Body of pancreas (tissue), 4 donors: Measurements from ENCODE around the gene CDCA4. TPM values are rescaled to one million over a fixed set of nuclear protein-coding genes. Genes with fewer than 3 reads are reported as not detected.
A peak's percentile ranks its signal among the peaks of the same experiment; 100 is the strongest.

Source experiments
- ATAC-seq: fragments of 150-250 bp; one replicate; pipeline ENCODE4 v1.9.1; 2016
- DNase-seq, 4 donors: peaks; one replicate each; pipeline ENCODE4 v3.0.0-alpha.2; 2019
- H3K27ac ChIP-seq, 4 donors: fragments of 200-600 bp; sonication (generic); 1 replicate in 3 of 4; 2 replicates in 1 of 4; pipeline versions ENCODE4 v1.5.1 to v1.6.1; 2016 to 2019; ENCODE audit warnings: mild to moderate bottlenecking in 1 of 4, mixed read lengths in 1 of 4, moderate library complexity in 1 of 4
- H3K27me3 ChIP-seq, 2 donors: fragments of 200-600 bp; sonication (generic); one replicate each; pipeline ENCODE4 v1.6.0; 2016; ENCODE audit warnings: mild to moderate bottlenecking in 1 of 2
- H3K36me3 ChIP-seq, 2 donors: fragments of 200-600 bp; sonication (generic); replicated peaks in 1 of 2; 2 replicates each; pipeline ENCODE4 v1.5.1; 2016; ENCODE audit warnings: low read depth in 2 of 2; ENCODE audit not compliant: insufficient read depth in 1 of 2
- H3K4me1 ChIP-seq: fragments of 200-600 bp; sonication (generic); one replicate; pipeline ENCODE4 v1.6.0; 2016
- H3K4me3 ChIP-seq, 2 donors: fragments of 200-600 bp; sonication (generic); 1 replicate in 1 of 2; 2 replicates in 1 of 2; pipeline ENCODE4 v1.5.1; 2016 to 2019
- H3K9me3 ChIP-seq, 3 donors: fragments of 200-600 bp; sonication (generic); 1 replicate in 2 of 3; 2 replicates in 1 of 3; pipeline ENCODE4 v1.5.1; 2016
- POLR2A ChIP-seq, 3 donors: fragments of 450-650 bp; IDR thresholded peaks; one replicate each; pipeline ENCODE4 v1.6.1; 2016; ENCODE audit warnings: antibody characterized with exemption in 3 of 3, mild to moderate bottlenecking in 2 of 3
- WGBS, 2 donors: methylation state at CpG; one replicate each; pipeline ENCODE4 v1.1.5; 2017; 5-methylcytosine and 5-hydroxymethylcytosine counted together
- intact Hi-C: fragments of 100-400 bp; cut with DNase I; formaldehyde crosslinking; loops from one replicate; pipeline ENCODE4 v1.15.1; 2023
- total RNA-seq, 2 donors: library from RNA; depleted of rRNA; stranded (reverse); fragments of >200 nt; gene quantifications; one replicate each; pipeline ENCODE4 v1.1.0, GENCODE V29; 2016
- TF ChIP-seq, protein P1 (sequence below), 7 experiments: fragments of 450-650 bp in 4 of 7; fragments of 200-600 bp in 3 of 7; sonication (generic) in 3 of 7; IDR thresholded peaks; one replicate each; pipeline ENCODE4 v1.5.1; 2016 to 2019; ENCODE audit warnings: antibody characterized with exemption in 7 of 7

CDCA4 gene
- total RNA-seq = 1 to 10 TPM; 2.6 to 4.7 TPM

DNA sequence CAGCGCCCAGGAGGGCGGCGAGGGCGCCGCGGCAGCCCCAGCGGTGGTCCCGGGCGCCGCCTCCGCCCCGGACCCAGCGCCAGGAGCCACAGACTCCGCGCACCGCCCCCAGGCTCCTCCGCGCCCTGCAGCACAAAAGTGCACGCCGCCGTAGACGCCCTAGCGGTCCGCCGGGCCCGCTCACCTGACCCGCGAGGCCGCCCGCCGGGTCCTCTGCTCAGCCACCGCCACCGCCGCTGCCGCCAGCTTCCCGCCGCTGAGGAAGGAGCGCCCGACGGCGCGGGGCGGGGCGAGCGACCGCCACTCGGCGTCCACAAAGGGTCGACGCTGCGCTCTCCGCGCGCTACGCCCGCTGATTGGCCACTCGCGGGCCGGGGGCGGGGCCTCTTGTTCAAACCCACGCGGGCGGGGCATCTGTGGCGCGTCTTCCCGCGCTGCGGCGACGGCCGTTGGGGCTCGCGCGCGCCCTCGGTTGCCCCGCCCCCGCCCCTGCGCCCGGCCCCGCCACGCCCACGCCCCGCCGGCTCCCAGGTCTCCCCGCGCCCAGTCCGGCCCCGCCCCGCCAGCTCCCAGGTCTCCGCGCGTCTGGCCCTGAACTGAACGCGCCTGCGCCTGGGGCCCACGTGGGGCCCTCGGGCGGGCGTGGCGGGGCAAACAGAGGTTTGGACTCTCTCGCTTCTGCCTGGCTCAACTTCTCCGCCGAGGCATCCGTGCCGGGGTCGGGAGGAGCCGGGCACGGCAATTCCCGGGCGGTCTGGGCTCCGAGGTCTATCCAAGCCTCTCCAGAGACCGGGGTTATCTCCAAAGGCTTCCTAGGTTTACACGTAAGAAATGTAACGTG is at the start of gene CDCA4:
CDCA4 (minus strand) TSS at position 269 of the 841 bp plus-strand sequence. CDS start 9,154 bp downstream, outside the sequence.
- intact Hi-C loops = no loop called here
- no peaks in the 10 kb centered on the region for H3K36me3 ChIP-seq
- 1 to 2% methylated on average over 7 to 81 of the region's 115 CpGs for WGBS, 2 donors
- no peaks in the 10 kb centered on the region for H3K27me3 ChIP-seq
- peak; percentile 96 for ATAC-seq
- H3K27ac ChIP-seq = peak within 1 kb of the TSS; percentile 40 to 84 (median 68)
- no peaks in the 10 kb centered on the region for H3K9me3 ChIP-seq
- H3K4me1 ChIP-seq = peaks cover 32% of the 10 kb centered on the region
- H3K4me3 ChIP-seq = peak within 1 kb of the TSS; percentile 32 to 58
- TF ChIP-seq, protein P1, sequence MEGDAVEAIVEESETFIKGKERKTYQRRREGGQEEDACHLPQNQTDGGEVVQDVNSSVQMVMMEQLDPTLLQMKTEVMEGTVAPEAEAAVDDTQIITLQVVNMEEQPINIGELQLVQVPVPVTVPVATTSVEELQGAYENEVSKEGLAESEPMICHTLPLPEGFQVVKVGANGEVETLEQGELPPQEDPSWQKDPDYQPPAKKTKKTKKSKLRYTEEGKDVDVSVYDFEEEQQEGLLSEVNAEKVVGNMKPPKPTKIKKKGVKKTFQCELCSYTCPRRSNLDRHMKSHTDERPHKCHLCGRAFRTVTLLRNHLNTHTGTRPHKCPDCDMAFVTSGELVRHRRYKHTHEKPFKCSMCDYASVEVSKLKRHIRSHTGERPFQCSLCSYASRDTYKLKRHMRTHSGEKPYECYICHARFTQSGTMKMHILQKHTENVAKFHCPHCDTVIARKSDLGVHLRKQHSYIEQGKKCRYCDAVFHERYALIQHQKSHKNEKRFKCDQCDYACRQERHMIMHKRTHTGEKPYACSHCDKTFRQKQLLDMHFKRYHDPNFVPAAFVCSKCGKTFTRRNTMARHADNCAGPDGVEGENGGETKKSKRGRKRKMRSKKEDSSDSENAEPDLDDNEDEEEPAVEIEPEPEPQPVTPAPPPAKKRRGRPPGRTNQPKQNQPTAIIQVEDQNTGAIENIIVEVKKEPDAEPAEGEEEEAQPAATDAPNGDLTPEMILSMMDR (IDR thresholded peaks at IDR 0.05) = peak in 2 of 7 experiments; percentile 10 to 27
- peak; percentile 41 to 81 (median 79) for TF ChIP-seq POLR2A (IDR thresholded peaks at IDR 0.05)
- peak; percentile 97 to 99 (median 98) for DNase-seq

DNA sequence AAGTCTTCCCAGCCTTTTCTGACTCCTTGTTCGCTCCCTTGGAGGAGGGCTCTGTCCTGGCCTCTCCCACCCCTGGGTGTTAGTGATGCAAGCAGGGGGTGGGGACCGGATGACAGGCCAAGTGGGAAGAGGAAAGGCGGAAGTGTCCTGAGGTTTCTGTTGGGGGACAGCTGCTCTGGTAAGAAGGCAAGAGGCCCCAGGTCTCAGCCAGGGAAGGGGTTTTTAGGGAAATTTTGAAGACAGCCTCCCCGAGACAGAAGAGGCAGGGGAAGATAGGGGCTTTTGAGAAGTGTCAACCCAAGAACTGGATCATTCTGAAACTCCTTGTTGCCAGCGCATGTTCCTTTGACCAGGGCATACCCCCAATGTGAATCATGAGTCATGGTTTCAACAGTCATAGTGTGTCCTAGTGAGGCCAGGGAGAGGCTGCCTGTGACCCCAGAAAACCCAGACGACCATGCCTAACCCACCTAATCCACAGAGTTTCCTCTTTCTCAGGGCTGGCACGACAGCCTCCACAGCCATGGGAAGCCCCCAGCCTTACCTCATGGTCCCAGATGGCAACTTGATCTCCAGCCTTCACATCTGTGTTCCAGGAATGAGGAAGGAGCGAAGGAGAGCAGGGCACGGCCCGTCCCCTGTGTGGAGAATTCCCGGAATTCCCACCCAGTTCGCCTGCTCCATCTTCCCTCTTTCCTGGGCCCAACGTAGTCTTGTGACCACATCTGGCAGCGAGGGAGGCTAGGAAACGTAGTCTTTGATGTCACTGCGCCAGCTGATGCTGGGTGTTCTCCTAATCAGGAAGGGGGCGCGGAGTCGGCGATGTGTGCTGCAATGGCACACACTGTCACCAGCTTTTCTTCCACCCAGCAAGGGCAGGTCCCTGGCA is 49.2 kb upstream of the CDCA4 start:
- DNase-seq = peak in 1 of 4 donors; percentile 58
- intact Hi-C loops = no loop called here
- no peak for ATAC-seq

DNA sequence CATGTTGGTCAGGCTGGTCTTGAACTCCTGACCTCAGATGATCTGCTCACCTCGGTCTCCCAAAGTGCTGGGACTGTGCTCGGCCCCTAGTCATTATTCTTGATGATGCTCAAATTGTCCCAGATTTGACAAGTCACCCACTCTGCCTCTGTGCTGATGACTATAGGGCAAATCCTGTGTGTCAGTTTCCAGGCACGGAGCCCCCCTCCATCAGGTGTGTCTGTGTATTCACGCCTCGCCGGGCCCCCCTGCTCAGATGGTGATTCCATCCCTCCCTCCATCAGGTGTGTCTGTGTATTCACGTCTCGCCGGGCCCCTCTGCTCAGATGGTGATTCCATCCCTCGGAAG is 48.6 kb upstream of the CDCA4 start:
- ATAC-seq (no peak), DNase-seq (no peak)
- Histone ChIP-seq H3K4me1 (no peaks in the 10 kb centered on the region), H3K9me3 (no peaks in the 10 kb centered on the region), H3K36me3 (no peaks in the 10 kb centered on the region), H3K4me3 (no peak overlapping the region), H3K27me3 (no peaks in the 10 kb centered on the region), H3K27ac (peak overlapping the region in 1 of 4 donors; percentile 40)
- intact Hi-C loops = no loop called here
- TF ChIP-seq, protein P1 (IDR thresholded peaks at IDR 0.05) = no peak
- no peak for TF ChIP-seq POLR2A (IDR thresholded peaks at IDR 0.05)
- 68 to 78% methylated on average over 6 to 10 of the region's 10 CpGs for WGBS, 2 donors

More for the DNA sequence above, 49.2 kb upstream of the CDCA4 start:
- no peak overlapping the region for H3K4me3 ChIP-seq
- no peaks in the 10 kb centered on the region for H3K36me3 ChIP-seq
- H3K27ac ChIP-seq = peak overlapping the region in 2 of 4 donors; percentile 24 to 40
- H3K4me1 ChIP-seq = no peaks in the 10 kb centered on the region
- WGBS, 2 donors = 55 to 69% methylated on average over 19 to 20 of the region's 20 CpGs
- no peaks in the 10 kb centered on the region for H3K27me3 ChIP-seq
- TF ChIP-seq, protein P1 (IDR thresholded peaks at IDR 0.05) = no peak
- no peak for TF ChIP-seq POLR2A (IDR thresholded peaks at IDR 0.05)
- H3K9me3 ChIP-seq = no peaks in the 10 kb centered on the region

DNA sequence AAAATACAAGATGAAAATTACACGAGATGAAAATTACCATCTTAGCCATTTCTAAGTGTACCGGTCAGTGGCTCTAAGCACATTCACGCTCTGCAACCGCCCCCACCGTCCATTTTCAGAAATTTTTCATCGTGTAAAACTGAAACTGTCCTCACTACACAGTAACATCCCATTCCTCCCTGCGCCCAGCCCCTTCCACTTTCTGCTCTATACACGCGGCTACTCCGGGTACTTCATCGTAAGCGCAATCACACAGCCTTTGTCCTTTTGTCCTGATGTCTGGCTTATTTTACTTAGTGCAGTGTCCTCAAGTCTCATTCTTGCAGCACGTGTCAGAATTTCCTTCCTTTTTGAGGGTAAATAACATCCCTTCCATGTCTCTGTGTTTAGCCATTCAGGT is 47.9 kb upstream of the CDCA4 start:
- no peaks in the 10 kb centered on the region for H3K27me3 ChIP-seq
- no peak for TF ChIP-seq POLR2A (IDR thresholded peaks at IDR 0.05)
- TF ChIP-seq, protein P1 (IDR thresholded peaks at IDR 0.05) = no peak
- H3K4me3 ChIP-seq = no peak overlapping the region
- intact Hi-C loops = no loop called here
- WGBS, 2 donors = 70% methylated on average over 13 of the region's 13 CpGs
- H3K36me3 ChIP-seq = no peaks in the 10 kb centered on the region
- DNase-seq = no peak
- H3K27ac ChIP-seq = no peak overlapping the region
- no peaks in the 10 kb centered on the region for H3K9me3 ChIP-seq
- ATAC-seq = no peak
- H3K4me1 ChIP-seq = no peaks in the 10 kb centered on the region
